ENCODE data around the gene KIRREL1. TPM values are rescaled to one million over a fixed set of nuclear protein-coding genes. Genes with fewer than 3 reads are reported as not detected.

The KIRREL1 gene
- total RNA-seq, 1 donor from 2014 or later, result not detected

GRCh38 chr1:158035976-158036583 lies 42.6 kb downstream of the KIRREL1 start:
- DNase-seq (ENCODE audit: low spot score), result no peak
- Mint-ChIP-seq H3K36me3 (ENCODE audit: low read depth) (no peaks in the 10 kb centered on the region), H3K4me1 (ENCODE audit: low read depth) (no peaks in the 10 kb centered on the region), H3K27me3 (ENCODE audit: low read depth) (no peaks in the 10 kb centered on the region), H3K9me3 (no peaks in the 10 kb centered on the region), H3K4me3 (ENCODE audit: low read depth) (no peak overlapping the region), H3K27ac (no peak overlapping the region)
- intact Hi-C loops (cut with micrococcal nuclease), result loop anchor here (1.0 kb wide), 1 partner anchor 44 kb away; no protein-coding TSS in a partner anchor

- no peaks in the 10 kb centered on the region for H3K27me3 Mint-ChIP-seq (ENCODE audit: low read depth)
- DNase-seq (ENCODE audit: low spot score), result no peak
- no peak overlapping the region for H3K27ac Mint-ChIP-seq
- no peak overlapping the region for H3K4me3 Mint-ChIP-seq (ENCODE audit: low read depth)
- H3K4me1 Mint-ChIP-seq (ENCODE audit: low read depth), result no peaks in the 10 kb centered on the region
- H3K36me3 Mint-ChIP-seq (ENCODE audit: low read depth), result no peaks in the 10 kb centered on the region
- no peaks in the 10 kb centered on the region for H3K9me3 Mint-ChIP-seq
- intact Hi-C loops (cut with micrococcal nuclease), result no loop called here
These were observed 43.8 kb downstream of the KIRREL1 start for GRCh38 chr1:158037008-158037865.

- Mint-ChIP-seq H3K4me1 (ENCODE audit: low read depth) (no peaks in the 10 kb centered on the region), H3K9me3 (no peaks in the 10 kb centered on the region), H3K36me3 (ENCODE audit: low read depth) (no peaks in the 10 kb centered on the region), H3K27me3 (ENCODE audit: low read depth) (no peaks in the 10 kb centered on the region), H3K27ac (no peak overlapping the region), H3K4me3 (ENCODE audit: low read depth) (no peak overlapping the region)
- intact Hi-C loops (cut with micrococcal nuclease), result no loop called here
- DNase-seq (ENCODE audit: low spot score), result no peak
These were observed 44.5 kb downstream of the KIRREL1 start for GRCh38 chr1:158037866-158038359.

- Mint-ChIP-seq H3K27me3 (ENCODE audit: low read depth) (no peaks in the 10 kb centered on the region), H3K4me3 (ENCODE audit: low read depth) (no peak overlapping the region), H3K4me1 (ENCODE audit: low read depth) (no peaks in the 10 kb centered on the region), H3K9me3 (no peaks in the 10 kb centered on the region), H3K36me3 (ENCODE audit: low read depth) (no peaks in the 10 kb centered on the region), H3K27ac (no peak overlapping the region)
- intact Hi-C loops (cut with micrococcal nuclease), result no loop called here
- no peak for DNase-seq (ENCODE audit: low spot score)
These were observed 45.3 kb downstream of the KIRREL1 start for GRCh38 chr1:158038793-158039192.

GRCh38 chr1:158039380-158039779 lies 45.9 kb downstream of the KIRREL1 start:
- Mint-ChIP-seq H3K4me1 (ENCODE audit: low read depth) (no peaks in the 10 kb centered on the region), H3K4me3 (ENCODE audit: low read depth) (no peak overlapping the region), H3K36me3 (ENCODE audit: low read depth) (no peaks in the 10 kb centered on the region), H3K9me3 (no peaks in the 10 kb centered on the region), H3K27ac (no peak overlapping the region), H3K27me3 (ENCODE audit: low read depth) (no peaks in the 10 kb centered on the region)
- DNase-seq (ENCODE audit: low spot score), result no peak
- intact Hi-C loops (cut with micrococcal nuclease), result no loop called here

- no peaks in the 10 kb centered on the region for H3K27me3 Mint-ChIP-seq (ENCODE audit: low read depth)
- intact Hi-C loops (cut with micrococcal nuclease), result no loop called here
- no peak overlapping the region for H3K27ac Mint-ChIP-seq
These were observed 46.9 kb downstream of the KIRREL1 start for GRCh38 chr1:158040323-158040722.

GRCh38 chr1:158043232-158043631 lies 49.8 kb downstream of the KIRREL1 start:
- Mint-ChIP-seq H3K27me3 (ENCODE audit: low read depth) (peaks cover 2% of the 10 kb centered on the region), H3K36me3 (ENCODE audit: low read depth) (no peaks in the 10 kb centered on the region), H3K9me3 (no peaks in the 10 kb centered on the region), H3K4me3 (ENCODE audit: low read depth) (no peak overlapping the region), H3K27ac (no peak overlapping the region), H3K4me1 (ENCODE audit: low read depth) (no peaks in the 10 kb centered on the region)
- no peak for DNase-seq (ENCODE audit: low spot score)
- intact Hi-C loops (cut with micrococcal nuclease), result no loop called here

More at GRCh38 chr1:158040323-158040722, 46.9 kb downstream of the KIRREL1 start:
- H3K36me3 Mint-ChIP-seq (ENCODE audit: low read depth), result no peaks in the 10 kb centered on the region
- no peaks in the 10 kb centered on the region for H3K4me1 Mint-ChIP-seq (ENCODE audit: low read depth)
- no peak overlapping the region for H3K4me3 Mint-ChIP-seq (ENCODE audit: low read depth)
- no peaks in the 10 kb centered on the region for H3K9me3 Mint-ChIP-seq
- DNase-seq (ENCODE audit: low spot score), result no peak

- Mint-ChIP-seq H3K36me3 (ENCODE audit: low read depth) (no peaks in the 10 kb centered on the region), H3K27ac (no peak overlapping the region), H3K27me3 (ENCODE audit: low read depth) (peaks cover 2% of the 10 kb centered on the region), H3K4me1 (ENCODE audit: low read depth) (no peaks in the 10 kb centered on the region), H3K9me3 (no peaks in the 10 kb centered on the region), H3K4me3 (ENCODE audit: low read depth) (no peak overlapping the region)
- intact Hi-C loops (cut with micrococcal nuclease), result no loop called here
- no peak for DNase-seq (ENCODE audit: low spot score)
These were observed 52.2 kb downstream of the KIRREL1 start for GRCh38 chr1:158045639-158046038.

- Mint-ChIP-seq H3K9me3 (no peaks in the 10 kb centered on the region), H3K27ac (no peak overlapping the region), H3K36me3 (ENCODE audit: low read depth) (no peaks in the 10 kb centered on the region), H3K4me1 (ENCODE audit: low read depth) (no peaks in the 10 kb centered on the region), H3K4me3 (ENCODE audit: low read depth) (no peak overlapping the region), H3K27me3 (ENCODE audit: low read depth) (peaks cover 2% of the 10 kb centered on the region)
- no peak for DNase-seq (ENCODE audit: low spot score)
- intact Hi-C loops (cut with micrococcal nuclease), result no loop called here
These were observed 53.5 kb downstream of the KIRREL1 start for GRCh38 chr1:158046715-158047510.

- DNase-seq (ENCODE audit: low spot score), result no peak
- no peak overlapping the region for H3K4me3 Mint-ChIP-seq (ENCODE audit: low read depth)
- intact Hi-C loops (cut with micrococcal nuclease), result no loop called here
- H3K4me1 Mint-ChIP-seq (ENCODE audit: low read depth), result no peaks in the 10 kb centered on the region
- H3K27me3 Mint-ChIP-seq (ENCODE audit: low read depth), result peaks cover 2% of the 10 kb centered on the region
- no peaks in the 10 kb centered on the region for H3K36me3 Mint-ChIP-seq (ENCODE audit: low read depth)
- no peaks in the 10 kb centered on the region for H3K9me3 Mint-ChIP-seq
- no peak overlapping the region for H3K27ac Mint-ChIP-seq
These were observed 55.1 kb downstream of the KIRREL1 start for GRCh38 chr1:158048371-158049067.

- H3K4me3 Mint-ChIP-seq (ENCODE audit: low read depth), result no peak overlapping the region
- H3K9me3 Mint-ChIP-seq, result no peaks in the 10 kb centered on the region
- H3K27ac Mint-ChIP-seq, result no peak overlapping the region
- no peaks in the 10 kb centered on the region for H3K4me1 Mint-ChIP-seq (ENCODE audit: low read depth)
- H3K36me3 Mint-ChIP-seq (ENCODE audit: low read depth), result no peaks in the 10 kb centered on the region
- DNase-seq (ENCODE audit: low spot score), result no peak
- intact Hi-C loops (cut with micrococcal nuclease), result no loop called here
- peaks cover 2% of the 10 kb centered on the region for H3K27me3 Mint-ChIP-seq (ENCODE audit: low read depth)
These were observed 56.4 kb downstream of the KIRREL1 start for GRCh38 chr1:158049853-158050252.

- Mint-ChIP-seq H3K36me3 (ENCODE audit: low read depth) (no peaks in the 10 kb centered on the region), H3K4me3 (ENCODE audit: low read depth) (no peak overlapping the region)
These were observed 59.8 kb downstream of the KIRREL1 start for GRCh38 chr1:158053276-158053675.

More at GRCh38 chr1:158053276-158053675, 59.8 kb downstream of the KIRREL1 start:
- Mint-ChIP-seq H3K9me3 (no peaks in the 10 kb centered on the region), H3K27me3 (ENCODE audit: low read depth) (no peaks in the 10 kb centered on the region), H3K27ac (no peak overlapping the region), H3K4me1 (ENCODE audit: low read depth) (no peaks in the 10 kb centered on the region)
- no peak for DNase-seq (ENCODE audit: low spot score)
- intact Hi-C loops (cut with micrococcal nuclease), result no loop called here
